ENCODE measurements around the gene LIN52.
"Not testable (repeated sequence)": the region's sequence is repeated elsewhere in the genome, so short reads cannot be mapped to it uniquely, and the experiment has no call there.

The LIN52 gene

GRCh38 chr14:74111395-74112216 lies 26.9 kb downstream of the LIN52 start:
- not testable (repeated sequence) for DNase-seq

DNA sequence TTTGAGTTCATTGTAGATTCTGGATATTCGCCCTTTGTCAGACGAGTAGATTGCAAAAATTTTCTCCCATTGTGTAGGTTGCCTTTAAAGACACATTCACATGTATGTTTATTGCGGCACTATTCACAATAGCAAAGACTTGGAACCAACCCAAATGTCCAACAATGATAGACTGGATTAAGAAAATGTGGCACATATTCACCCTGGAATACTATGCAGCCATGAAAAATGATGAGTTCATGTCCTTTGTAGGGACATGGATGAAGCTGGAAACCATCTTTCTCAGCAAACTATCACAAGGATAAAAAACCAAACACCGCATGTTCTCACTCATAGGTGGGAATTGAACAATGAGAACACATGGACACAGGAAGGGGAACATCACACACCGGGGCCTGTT lies 40.7 kb downstream of the LIN52 start:
- DNase-seq, result not testable (repeated sequence)

DNA sequence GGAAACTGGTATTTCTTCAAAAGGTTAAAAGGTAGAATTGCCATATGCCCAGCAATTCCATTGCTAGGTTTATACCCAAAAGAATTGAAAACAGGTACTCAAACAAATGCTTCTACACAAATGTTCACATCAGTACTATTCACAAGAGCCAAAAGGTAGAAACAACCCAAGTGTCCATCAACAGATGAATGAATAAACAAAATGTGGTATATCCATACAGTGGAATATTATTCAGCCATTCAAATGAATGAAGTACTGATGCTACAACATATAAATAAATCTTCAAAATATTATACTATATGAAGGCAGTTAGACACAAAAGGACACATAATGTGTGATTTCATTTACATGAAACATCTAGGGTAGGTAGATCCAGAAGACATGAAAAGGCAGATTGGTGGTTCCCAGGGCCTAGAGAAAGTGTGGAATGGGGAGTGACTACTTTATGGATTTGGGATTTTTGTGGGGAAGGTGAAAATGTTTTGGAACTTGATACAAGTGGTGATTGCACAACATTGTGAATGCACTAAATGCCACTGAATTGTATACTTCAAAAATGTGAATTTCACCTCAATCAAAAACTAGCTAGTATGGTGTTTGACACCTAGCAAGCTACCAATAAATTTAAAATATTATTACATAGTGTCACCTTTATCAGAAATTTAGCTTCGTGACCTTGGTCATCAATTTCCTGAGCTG lies 41.7 kb downstream of the LIN52 start:
- DNase-seq, result no peak

DNA sequence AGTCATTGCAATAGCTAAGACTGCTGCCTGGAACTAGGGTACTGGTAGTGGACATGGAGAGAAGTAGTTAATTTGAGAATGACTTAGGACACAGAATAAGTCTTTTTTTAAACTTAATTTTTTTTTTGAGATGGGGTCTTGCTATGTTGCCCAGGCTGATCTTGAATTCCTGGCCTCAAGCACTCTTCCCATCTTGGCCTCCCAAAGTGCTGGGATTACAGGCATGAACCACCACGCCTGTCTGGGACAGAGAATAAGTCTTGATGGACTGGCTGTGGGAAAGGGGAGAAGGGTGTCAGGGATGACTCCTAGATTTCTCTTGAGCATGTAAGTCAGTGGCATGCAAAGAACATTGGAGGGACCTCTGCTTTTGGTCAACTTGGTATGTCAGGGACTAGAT lies 42.9 kb downstream of the LIN52 start:
- DNase-seq, result no peak

DNA sequence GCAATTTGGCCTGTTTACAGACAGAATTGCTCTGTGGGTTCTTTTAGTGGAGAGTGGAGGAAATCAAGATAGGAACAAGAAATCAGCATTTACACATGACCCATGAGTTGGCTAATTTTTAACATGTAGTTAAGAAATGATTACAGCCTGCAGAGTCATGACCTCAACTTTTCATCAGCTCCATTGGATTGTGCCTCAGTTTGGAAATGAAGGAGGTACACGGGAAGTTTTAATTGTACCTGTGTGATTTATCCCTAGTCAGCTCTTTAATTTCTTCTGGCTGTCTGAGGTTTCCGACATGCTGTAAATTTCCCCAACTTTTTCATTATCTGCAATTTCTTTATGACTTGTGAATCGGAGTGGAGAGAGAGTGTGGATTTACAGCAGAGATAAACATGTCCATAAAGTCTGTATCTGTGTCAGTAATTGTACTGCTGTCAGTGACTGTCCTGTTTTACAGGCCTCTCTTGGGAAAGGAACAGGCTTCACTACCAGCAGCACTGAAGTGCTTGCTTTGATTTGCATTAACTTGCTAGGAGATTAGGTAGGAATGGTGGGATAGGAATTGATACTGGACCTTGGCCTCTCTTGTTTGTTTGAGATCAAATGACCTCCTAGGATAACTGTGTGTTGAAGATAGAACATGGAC lies 49.2 kb downstream of the LIN52 start:
- no peak for DNase-seq

- DNase-seq, result no peak
Observed at GRCh38 chr14:74134484-74134883, 49.7 kb downstream of the LIN52 start.

DNA sequence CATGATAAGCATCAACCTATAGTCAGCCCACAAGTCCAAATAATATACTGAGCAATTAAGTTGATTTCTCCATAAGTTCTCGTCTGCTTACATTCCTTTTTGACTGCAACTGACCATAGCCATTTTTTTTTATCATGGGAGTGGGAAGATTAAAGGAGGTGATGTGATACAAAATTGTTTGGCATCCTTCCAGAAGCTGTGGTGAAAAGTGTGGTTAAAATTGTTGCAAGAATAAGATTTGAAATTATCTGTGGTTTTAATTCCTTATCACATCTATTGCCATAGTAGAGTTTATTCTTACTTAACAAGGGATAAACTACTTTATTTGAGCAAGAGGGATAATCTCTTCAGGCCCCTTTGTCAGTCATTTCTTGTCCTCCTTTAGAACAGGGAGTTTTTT lies 50.7 kb downstream of the LIN52 start:
- DNase-seq, result no peak

DNA sequence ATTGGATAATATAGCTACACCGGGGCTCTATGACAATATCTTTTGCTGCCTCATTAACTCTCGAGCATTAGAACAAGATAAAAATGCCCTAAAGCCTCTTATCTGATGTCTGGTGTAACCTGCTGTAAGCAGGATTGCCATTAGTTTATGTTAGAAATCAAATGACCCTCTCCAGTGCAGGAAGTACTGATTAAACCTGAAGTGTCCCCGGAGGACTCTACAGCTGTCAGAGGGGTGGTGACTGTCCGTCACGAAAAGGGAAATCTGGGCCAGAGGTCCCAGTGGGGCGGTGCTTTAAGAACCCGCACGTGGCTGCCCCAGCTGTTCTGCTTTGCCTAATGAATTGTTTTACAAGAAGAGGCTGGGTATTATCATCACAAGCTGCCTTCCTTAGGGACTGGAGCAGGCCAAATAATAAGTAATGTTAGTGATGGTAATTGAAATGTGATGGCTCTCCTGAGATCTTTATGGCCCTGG lies 55.7 kb downstream of the LIN52 start:
- DNase-seq, result no peak

- no peak for DNase-seq
Observed at GRCh38 chr14:74141703-74142102, 56.9 kb downstream of the LIN52 start.

DNA sequence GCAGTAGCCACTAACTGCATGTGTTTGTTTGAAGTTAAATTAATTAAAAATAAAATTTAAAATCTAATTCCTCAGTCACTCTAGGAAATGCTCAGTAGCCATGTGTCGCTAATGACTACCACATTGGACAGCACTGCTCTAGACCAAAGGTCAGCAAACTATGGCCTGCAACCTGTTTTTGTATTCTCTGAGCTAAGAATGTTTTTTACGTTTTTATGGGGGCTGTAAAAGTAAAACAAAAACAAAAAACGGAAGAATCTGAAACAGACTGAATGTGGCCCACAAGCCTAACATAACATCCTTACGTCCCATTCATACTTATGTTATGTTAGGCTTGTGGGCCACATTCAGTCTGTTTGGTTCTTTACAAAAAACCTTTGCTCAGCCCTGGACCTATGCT lies 57.8 kb downstream of the LIN52 start:
- no peak for DNase-seq

DNA sequence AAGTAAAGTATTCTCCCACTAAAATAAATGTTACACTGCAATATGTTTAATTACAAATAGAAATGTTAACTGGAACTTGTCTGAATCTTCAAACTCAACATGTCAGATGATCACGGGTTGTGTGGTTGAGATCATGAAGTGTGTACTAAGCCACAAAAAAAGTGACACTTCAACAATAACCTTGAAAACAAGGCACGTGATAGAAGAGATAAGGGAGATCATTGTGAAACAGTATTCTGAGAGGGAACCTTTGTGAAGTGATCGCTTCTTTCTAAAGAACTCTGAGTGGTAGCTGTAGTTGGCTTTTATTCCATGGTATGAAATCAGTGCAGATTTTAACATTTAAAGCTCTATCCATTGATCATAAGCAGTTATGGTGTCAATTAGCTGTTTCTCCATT lies 60.0 kb downstream of the LIN52 start:
- DNase-seq, result no peak

DNA sequence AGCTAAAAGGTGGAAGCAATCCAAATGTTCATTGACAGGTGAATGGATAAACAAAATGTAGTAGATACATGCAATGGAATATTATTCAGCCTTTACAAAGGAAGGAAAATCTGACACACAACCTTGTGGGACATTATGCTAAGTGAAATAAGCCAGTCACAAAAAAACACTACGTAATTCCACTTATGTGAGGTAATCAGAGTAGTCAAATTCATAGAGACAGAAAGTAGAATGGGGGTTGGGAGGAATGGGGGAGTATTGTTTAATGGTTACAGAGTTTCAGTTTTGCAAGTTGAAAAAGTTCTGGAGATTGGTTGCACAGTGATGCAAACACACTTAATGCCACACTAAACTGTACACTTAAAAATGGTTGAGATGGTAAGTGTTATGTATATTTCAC lies 62.8 kb downstream of the LIN52 start:
- no peak for DNase-seq

GRCh38 chr14:74148705-74149104 lies 63.9 kb downstream of the LIN52 start:
- no peak for DNase-seq

- DNase-seq, result no peak
Observed at GRCh38 chr14:74155287-74155686, 70.5 kb downstream of the LIN52 start.

DNA sequence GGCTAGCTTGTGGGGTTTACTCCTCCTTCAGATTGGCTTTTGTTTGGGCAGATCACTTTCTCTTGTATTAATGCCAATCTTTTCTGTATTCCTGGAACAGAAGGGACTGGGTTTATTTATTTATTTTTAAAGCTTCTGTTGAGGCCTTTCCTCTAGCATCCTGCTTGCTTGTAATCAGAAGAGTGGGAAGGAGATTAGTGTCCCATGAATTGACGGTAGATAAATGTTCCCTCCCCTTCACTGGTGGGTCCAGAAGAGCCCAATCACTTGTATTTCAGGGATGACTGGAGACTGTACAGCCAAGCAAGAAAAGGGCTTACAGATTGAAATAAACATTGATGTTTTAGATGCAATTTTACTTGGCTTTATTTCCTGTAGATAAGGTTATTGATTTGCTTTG lies 71.0 kb downstream of the LIN52 start:
- DNase-seq, result no peak

DNA sequence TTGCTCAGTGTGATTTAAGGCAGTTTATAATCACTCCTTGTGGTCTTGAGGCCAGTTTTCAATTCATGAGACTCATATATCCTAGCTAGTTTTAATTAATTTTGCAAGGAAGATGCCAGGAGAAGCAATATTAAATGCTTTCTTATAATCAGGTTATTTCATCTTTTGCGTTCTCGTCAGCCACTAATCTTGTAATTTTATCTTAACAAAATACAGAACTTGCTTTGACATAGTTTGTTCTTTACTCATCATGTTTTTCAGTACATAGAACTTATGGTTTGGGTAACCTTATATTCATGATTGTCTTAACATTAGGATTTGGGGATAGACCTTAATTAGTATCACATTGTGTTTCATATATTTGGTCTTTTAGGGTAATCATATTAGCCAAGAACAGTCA lies 76.0 kb downstream of the LIN52 start:
- no peak for DNase-seq

GRCh38 chr14:74161526-74162158 lies 76.9 kb downstream of the LIN52 start:
- no peak for DNase-seq

DNA sequence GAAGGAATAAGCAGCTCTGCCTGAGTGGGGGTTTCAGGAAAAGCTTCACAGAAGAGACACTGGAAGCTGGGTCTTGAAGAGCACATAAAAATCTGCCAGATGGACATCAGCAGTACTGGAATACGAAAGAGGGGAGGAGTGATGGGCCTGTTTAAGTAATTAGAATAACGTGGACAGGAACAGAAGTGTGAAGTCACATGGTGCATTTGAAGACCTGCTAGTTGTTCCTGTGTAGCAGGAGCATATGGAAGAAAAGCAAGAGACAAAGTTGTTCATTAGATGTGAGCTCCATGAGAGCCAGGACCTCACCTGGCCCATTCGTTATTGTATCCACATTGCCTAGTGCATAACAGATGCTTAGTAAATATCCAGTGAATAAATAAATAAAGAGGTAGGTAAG lies 85.2 kb downstream of the LIN52 start:
- no peak for DNase-seq

- no peak for DNase-seq
Observed at GRCh38 chr14:74176400-74176793, 91.6 kb downstream of the LIN52 start.

DNA sequence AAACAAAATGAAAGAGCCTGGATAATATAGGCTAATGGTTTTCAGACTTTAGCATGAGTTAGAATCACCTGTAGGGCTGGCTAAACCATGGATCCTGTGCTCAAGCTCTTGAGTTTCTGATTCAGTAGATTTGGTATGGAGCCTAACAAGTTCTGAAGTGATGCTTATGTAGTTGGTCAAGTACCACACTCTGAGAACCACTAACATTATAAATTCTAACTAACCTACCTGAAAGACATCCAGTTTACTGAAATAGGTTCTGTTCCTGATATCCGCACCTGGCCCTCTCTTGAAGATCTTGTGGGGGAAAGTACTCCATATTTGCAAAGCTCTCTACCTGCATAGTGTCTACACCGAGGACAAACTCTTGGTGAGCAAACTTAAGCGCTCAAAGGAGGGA lies 95.1 kb downstream of the LIN52 start:
- no peak for DNase-seq

GRCh38 chr14:74190927-74191575 lies 106.3 kb downstream of the LIN52 start:
- DNase-seq, result no peak

DNA sequence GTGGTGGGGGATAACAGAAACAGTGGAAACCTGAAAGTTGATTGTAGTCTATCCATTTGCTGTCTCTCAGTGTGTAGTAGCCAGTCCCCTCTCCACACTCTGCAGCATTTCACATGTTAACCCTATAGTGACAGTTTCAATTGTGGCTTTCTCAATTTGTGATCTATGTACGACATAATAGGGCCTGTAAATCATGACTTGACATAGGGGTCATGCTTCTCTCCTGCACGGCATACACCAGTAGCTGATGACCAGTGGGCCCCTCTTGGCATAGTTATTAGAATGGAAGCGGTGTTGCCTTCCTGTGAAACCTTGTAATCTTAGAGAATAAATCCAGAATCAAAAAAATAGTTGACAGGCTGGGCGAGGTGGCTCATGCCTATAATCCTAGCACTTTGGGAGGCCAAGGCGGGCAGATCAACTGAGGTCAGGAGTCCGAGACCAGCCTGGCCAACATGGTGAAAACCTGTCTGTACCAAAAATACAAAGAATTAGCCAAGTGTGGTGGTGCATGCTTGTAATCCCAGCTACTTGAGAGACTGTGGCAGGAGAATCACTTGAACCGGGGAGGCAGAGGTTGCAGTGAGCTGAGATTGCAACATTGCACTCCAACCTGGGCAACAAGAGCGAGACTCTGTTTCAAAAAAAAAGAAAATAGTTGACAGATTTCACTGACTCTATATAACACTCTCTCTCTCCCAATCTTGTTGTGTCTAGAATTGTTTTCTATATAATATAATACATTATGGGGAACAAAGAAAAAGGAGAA lies 109.9 kb downstream of the LIN52 start:
- no peak for DNase-seq

Measured in activated CD8-positive, alpha-beta memory T cell treated with anti-CD3 and anti-CD28 coated beads, Interleukin-2, amount 50 U/mL, for 4 hours (primary cell).